Measurements from ENCODE around the gene EIF5AL1. TPM values are rescaled to one million over a fixed set of nuclear protein-coding genes. Genes with fewer than 3 reads are reported as not detected.
"Not testable (repeated sequence)": the region's sequence is repeated elsewhere in the genome, so short reads cannot be mapped to it uniquely, and the experiment has no call there.

EIF5AL1 gene
- total RNA-seq, 1 experiment from 2014 or later, result 0.17 TPM

GRCh38 chr10:79517567-79517966, 5.2 kb downstream of the EIF5AL1 start:
- H3K36me3 Mint-ChIP-seq; POLR2A ChIA-PET; H3K4me1 Mint-ChIP-seq; CTCF ChIA-PET; H3K4me3 Mint-ChIP-seq; DNase-seq (ENCODE audit: low spot score); ATAC-seq; H3K9me3 Mint-ChIP-seq; H3K27ac Mint-ChIP-seq; H3K27me3 Mint-ChIP-seq (ENCODE audit: low read depth): not testable (repeated sequence)

GRCh38 chr10:79521751-79522150, 9.4 kb downstream of the EIF5AL1 start:
- CTCF ChIA-PET; H3K9me3 Mint-ChIP-seq; POLR2A ChIA-PET; H3K36me3 Mint-ChIP-seq; H3K27ac Mint-ChIP-seq; DNase-seq (ENCODE audit: low spot score); ATAC-seq; H3K27me3 Mint-ChIP-seq (ENCODE audit: low read depth); H3K4me1 Mint-ChIP-seq; H3K4me3 Mint-ChIP-seq: not testable (repeated sequence)

- DNase-seq (ENCODE audit: low spot score); H3K36me3 Mint-ChIP-seq; H3K4me1 Mint-ChIP-seq; ATAC-seq; H3K27ac Mint-ChIP-seq; H3K4me3 Mint-ChIP-seq; CTCF ChIA-PET; POLR2A ChIA-PET; H3K9me3 Mint-ChIP-seq; H3K27me3 Mint-ChIP-seq (ENCODE audit: low read depth): not testable (repeated sequence)
These were observed 10.1 kb downstream of the EIF5AL1 start for GRCh38 chr10:79522464-79522863.

GRCh38 chr10:79523157-79523853, 11.0 kb downstream of the EIF5AL1 start:
- POLR2A ChIA-PET; H3K27ac Mint-ChIP-seq; CTCF ChIA-PET; H3K9me3 Mint-ChIP-seq; DNase-seq (ENCODE audit: low spot score); H3K4me1 Mint-ChIP-seq; H3K27me3 Mint-ChIP-seq (ENCODE audit: low read depth); H3K36me3 Mint-ChIP-seq; H3K4me3 Mint-ChIP-seq: not testable (repeated sequence)
- peak; percentile 84 for ATAC-seq

- H3K27me3 Mint-ChIP-seq (ENCODE audit: low read depth); CTCF ChIA-PET; POLR2A ChIA-PET; H3K9me3 Mint-ChIP-seq; ATAC-seq; H3K4me3 Mint-ChIP-seq; H3K4me1 Mint-ChIP-seq; H3K36me3 Mint-ChIP-seq; DNase-seq (ENCODE audit: low spot score); H3K27ac Mint-ChIP-seq: not testable (repeated sequence)
These were observed 12.8 kb downstream of the EIF5AL1 start for GRCh38 chr10:79525049-79525710.

- H3K4me3 Mint-ChIP-seq; H3K27ac Mint-ChIP-seq; H3K4me1 Mint-ChIP-seq; H3K36me3 Mint-ChIP-seq; DNase-seq (ENCODE audit: low spot score); POLR2A ChIA-PET; H3K9me3 Mint-ChIP-seq; H3K27me3 Mint-ChIP-seq (ENCODE audit: low read depth); ATAC-seq; CTCF ChIA-PET: not testable (repeated sequence)
These were observed 15.9 kb downstream of the EIF5AL1 start for GRCh38 chr10:79528261-79528660.

- H3K4me1 Mint-ChIP-seq; H3K9me3 Mint-ChIP-seq; H3K27ac Mint-ChIP-seq; H3K27me3 Mint-ChIP-seq (ENCODE audit: low read depth); ATAC-seq; CTCF ChIA-PET; H3K36me3 Mint-ChIP-seq; DNase-seq (ENCODE audit: low spot score); H3K4me3 Mint-ChIP-seq: not testable (repeated sequence)
- POLR2A ChIA-PET, result interaction anchor here (0.6 kb wide), 1 partner anchor 55 kb away, joined by 6 read pairs; no protein-coding TSS in a partner anchor
These were observed 21.0 kb downstream of the EIF5AL1 start for GRCh38 chr10:79533142-79533902.

- H3K27ac Mint-ChIP-seq; ATAC-seq; CTCF ChIA-PET; H3K4me3 Mint-ChIP-seq; H3K4me1 Mint-ChIP-seq; H3K27me3 Mint-ChIP-seq (ENCODE audit: low read depth); H3K36me3 Mint-ChIP-seq; DNase-seq (ENCODE audit: low spot score); H3K9me3 Mint-ChIP-seq: not testable (repeated sequence)
- POLR2A ChIA-PET, result interaction anchor here (0.6 kb wide), 1 partner anchor 54 kb away, joined by 6 read pairs; no protein-coding TSS in a partner anchor
These were observed 21.5 kb downstream of the EIF5AL1 start for GRCh38 chr10:79533903-79534175.

- H3K9me3 Mint-ChIP-seq; ATAC-seq; DNase-seq (ENCODE audit: low spot score); H3K27me3 Mint-ChIP-seq (ENCODE audit: low read depth); H3K4me3 Mint-ChIP-seq; POLR2A ChIA-PET; H3K36me3 Mint-ChIP-seq; H3K4me1 Mint-ChIP-seq; H3K27ac Mint-ChIP-seq: not testable (repeated sequence)
- CTCF ChIA-PET, result interaction anchor here (1.6 kb wide), 1 partner anchor 102 kb away, joined by 4 read pairs; no protein-coding TSS in a partner anchor
These were observed 26.0 kb downstream of the EIF5AL1 start for GRCh38 chr10:79538311-79538710.

- H3K4me1 Mint-ChIP-seq; DNase-seq (ENCODE audit: low spot score); H3K4me3 Mint-ChIP-seq; CTCF ChIA-PET; H3K9me3 Mint-ChIP-seq; H3K27ac Mint-ChIP-seq; POLR2A ChIA-PET; H3K27me3 Mint-ChIP-seq (ENCODE audit: low read depth); ATAC-seq; H3K36me3 Mint-ChIP-seq: not testable (repeated sequence)
These were observed 28.6 kb downstream of the EIF5AL1 start for GRCh38 chr10:79540930-79541329.

Data from WTC11 (cell line).